Activated CD4-positive, CD25-positive, alpha-beta regulatory T cell treated with anti-CD3 and anti-CD28 coated beads, Interleukin-2, amount 50 U/mL, for 24 hours (primary cell): ENCODE data around the gene IVD.

Experiments used
- ATAC-seq, 2 donors: fragments of 150-1000 bp; cut with Tn5 transposase; one replicate each; pipeline ENCODE4 v1.10.0; 2021; ENCODE audit warnings: mild to moderate bottlenecking in 1 of 2, moderate library complexity in 1 of 2

The IVD gene

DNA sequence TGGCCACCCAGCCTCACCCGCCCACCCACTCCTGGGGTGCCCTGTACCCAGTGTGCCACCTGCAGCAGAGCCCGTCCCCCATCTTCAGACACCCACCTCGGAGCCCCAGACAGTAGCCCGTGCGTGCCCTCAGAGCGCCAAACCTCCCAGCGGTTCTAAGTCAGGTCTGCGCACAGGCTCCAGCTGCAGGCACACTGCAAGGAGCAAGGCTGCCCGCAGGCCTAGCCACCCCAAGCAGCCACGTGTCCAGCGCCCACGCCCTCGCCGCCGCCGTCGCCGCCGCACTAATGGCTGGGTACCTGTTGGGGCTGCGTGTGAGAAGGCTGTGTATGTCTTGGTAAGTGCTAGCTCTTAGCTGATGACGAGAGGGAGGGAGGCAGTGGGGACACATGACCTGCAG, 56.4 kb downstream of the IVD start:
- ATAC-seq = no peak

DNA sequence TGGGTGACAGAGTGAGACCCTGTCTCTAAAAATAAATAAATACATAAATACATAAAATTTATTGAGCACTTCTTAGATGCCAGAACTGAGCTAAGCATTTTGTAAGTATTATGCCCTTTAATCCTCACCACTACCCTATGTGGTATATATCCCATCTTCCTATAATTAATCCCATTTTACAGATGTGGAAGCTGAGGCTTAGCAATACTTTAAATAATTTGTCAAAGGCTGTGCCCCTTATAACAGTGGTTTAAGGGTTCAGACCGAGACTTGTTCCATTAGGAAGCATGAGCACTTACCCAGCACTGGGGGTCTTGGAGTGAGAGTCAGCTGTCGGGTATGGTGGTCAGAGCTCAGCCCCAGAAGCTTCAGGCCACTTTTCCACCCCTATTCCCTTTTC, 57.7 kb downstream of the IVD start:
- ATAC-seq = no peak

DNA sequence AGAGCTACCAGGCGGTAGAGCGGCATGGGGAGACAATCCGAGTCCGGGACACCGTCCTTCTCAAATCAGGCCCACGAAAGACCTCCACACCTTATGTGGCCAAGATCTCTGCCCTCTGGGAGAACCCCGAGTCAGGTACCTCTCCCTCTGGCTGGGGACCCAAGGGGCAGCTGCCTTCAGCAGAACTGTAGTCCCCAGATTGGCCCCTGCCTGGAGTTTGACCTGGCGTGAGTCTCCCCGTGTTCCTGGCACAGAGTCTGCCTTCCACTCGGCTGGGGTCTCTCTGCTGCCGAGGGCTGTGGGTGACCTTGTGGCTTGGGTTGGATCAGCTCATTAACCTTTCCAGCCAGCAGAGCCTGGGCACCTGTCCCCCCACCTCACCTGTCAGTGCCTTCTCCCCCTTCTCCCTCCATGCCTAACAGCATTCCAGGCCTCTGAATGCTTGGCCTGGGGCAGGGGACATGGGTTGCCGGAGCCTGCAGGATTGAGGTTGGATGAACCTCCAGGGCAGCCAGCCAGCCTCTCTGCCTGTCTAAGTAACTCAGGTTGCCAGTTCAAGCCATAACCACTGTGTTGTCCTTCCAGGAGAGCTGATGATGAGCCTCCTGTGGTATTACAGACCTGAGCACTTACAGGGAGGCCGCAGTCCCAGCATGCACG, 58.4 kb downstream of the IVD start:
- no peak for ATAC-seq

DNA sequence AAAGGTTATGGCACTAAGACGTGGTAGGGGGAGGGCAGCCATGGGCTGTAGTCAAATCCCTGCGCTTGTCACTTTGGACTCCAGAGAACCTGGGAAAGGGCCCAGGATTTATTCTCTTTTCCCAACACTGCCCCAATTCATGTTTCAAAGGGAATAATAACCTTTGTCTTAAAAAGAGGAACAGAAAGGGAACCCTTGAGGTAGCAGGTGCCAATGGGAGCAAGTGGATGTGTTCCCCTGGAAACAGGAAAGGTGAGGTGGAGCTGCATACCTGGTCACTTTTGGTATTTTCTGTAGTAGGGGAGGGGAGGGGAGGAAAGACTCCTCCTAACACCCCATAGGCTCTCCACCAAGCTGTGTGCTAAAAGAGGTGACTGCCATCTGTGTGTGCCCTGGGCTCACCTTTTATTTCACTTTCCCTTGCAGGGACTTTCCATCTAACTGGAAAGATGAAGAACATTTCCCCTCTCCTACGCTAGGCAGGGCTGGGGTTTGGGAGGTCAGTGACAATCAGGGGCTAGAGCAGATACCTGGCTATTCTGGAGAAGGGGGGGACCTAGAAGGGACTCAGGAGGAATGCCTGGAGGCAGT, 59.1 kb downstream of the IVD start:
- no peak for ATAC-seq

DNA sequence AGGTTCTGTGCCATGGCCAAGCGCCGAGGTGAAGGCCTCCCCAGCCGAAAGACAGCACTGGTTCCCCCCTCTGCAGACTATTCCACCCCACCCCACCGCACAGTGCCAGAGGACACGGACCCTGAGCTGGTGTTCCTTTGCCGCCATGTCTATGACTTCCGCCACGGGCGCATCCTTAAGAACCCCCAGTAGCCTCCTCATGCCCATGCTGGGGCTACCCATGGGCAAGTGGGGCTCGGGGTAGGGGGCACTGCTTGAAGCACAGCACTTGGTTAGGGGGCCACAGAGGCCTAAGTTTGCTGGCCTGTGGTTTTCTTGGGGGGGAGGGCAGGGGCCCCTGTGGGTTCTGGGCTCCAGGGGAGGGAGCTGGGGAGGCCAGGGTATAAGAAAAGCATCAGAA, 60.3 kb downstream of the IVD start:
- no peak for ATAC-seq

DNA sequence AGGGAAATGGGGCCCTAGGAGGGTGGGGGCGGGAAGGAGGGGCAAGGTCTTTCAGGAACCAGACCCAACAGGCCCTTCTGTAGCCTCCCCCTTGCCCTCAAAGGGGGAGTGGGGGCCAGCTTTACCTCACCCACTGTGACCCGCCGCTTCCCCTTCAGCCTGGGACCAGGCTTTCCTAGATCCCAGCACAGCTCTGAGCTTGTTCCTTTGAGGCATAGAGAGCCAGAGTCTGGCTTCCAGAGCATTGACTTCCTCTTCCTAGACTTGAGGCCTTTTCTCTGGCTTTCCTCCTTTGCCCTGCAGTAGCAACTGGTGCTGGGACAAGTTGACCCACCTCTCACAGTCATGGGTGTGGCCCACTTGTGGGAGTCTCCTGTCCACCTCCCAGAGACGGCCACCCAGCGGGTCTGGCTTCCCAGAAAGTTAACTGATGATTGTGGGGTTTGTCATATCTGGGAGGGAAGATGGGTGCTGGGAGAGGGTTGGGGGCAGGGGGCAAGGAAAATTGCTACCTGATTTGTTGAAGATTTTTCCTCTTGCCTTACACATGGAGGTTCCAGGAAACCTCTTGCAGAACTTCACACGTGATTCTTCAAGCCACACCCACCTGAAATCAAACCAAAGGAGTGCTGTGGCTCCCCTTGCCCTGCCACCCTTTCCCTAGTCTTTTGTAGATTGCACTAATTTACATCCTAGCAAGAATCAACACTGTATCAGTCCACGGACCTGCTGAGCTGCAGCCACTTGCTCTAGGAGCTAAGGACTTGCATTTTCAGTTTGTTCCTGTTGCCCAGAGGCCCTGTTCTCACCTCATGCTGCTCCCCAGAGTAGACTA, 61.0 kb downstream of the IVD start:
- no peak for ATAC-seq

DNA sequence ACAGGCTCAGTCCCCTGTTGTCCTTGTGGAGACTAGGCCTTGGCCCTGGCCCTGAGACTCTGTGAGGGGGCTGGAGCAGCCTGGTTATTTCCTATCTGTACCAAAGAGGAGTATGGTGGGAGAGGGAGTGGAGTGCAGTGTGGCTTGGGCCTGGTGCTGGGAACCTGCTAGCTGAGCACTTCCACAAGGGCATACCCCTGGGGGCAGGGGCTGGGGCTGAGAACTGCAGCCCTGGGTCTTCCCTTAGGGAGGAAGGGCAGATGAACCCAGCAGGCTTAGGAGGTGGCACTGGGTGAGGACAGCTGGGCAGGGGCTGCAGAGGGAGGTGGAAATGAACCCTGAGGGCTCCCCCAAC, 61.6 kb downstream of the IVD start:
- no peak for ATAC-seq

DNA sequence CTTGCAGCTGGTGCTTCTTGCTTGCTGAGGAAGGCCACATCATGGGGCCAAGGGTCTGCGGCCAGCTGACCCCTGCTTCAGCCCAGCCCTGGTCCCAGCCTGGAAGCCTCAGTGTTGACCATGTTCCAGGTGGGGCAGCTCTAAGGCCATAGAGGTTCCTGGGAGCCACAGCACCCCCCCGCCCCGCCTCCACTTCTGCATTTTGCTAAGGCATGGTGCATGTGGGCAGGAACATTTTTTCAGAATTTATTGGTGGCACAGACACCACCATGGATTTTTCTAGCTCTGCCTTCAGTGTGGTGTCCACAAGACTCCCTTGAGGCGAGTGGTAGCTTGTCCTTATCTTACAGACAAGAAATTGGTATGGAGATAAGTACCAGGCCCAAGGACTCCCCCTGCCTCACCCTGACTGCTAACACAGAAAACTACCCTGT, 63.3 kb downstream of the IVD start:
- no peak for ATAC-seq

DNA sequence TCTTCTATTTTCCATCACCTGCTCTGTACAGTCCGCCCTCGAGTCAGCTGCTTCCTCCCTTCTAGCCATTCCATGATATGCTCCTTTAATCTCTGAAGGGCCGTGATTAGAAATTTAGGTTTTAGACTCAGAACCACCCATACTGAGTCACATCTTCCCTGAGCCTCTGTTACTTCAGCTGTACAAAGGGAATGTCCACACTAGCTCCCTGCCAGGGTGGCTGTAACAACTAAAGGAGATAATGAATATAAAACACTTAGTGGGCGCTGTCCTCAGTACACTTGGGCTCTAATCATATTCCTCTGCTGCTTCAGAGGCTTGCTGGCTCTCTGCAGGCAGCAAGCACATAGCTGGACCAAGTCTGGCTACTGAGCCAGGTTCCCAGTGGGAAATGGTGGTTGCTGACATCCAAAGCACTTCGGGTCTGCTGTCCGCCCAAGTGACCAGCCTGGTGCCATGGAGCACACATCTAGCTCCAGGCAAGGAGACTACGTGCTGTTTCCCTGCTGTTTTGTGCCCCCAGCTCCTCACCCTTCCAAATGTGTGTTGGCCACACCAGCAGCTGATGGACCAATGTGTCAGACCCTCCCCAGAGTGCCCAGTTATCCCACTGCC, 64.3 kb downstream of the IVD start:
- no peak for ATAC-seq

DNA sequence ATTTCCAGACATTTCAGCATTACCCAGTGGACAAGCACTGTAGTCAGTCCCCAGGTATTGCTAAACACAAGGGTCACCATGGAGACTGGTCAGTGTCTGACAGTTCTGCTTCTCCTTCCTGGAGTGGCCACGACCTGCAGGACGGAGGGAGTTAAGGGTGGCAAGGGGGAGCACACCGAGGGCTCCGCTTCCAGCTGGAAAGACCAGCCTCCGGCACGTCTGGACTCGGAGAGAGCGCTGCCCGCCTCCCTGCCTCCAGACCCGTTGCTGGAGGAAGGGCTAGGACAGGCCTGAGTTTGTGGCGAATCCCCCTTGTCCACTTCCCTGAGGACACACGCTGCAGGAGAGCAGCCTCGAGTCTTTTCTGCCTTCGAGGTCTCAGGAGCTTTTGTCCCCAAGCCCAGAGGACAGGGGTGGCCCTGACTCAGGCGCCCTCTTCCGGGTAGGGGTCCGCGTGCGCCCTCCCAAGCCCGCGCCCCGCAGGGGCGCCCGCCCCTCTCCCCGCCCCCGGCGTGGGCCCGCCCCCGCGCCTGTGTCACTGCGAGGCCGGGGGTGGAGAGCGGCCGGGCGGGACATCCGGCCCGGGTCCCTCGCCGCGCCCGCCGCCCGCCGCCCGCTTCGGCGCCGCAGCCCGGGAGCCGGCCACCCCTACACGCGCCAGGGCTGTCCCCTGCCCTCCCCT, 65.0 kb downstream of the IVD start, which contains the start of gene CHST14:
Gene CHST14, plus strand, starts transcription at position 562 of the 682 bp plus-strand sequence. CDS start 230 bp downstream, outside the sequence.
- peak; percentile 77 to 83 for ATAC-seq
